Activated B cell treated with CpG ODN at 0.5 μM for 24 hours (primary cell): ENCODE data around the gene RGS14. TPM values are rescaled to one million over a fixed set of nuclear protein-coding genes. Genes with fewer than 3 reads are reported as not detected.

ENCODE experiments used
- ATAC-seq: fragments of 200-7000 bp; cut with Tn5 transposase; one replicate; pipeline ENCODE4 v1.10.0; 2021; ENCODE audit warnings: low read depth, mild to moderate bottlenecking, moderate library complexity
- CTCF ChIA-PET: fragments of 350-600 bp; sonication (Branson Sonifier 250); formaldehyde crosslinking; loops from one replicate; lab custom pipeline; 2021; ENCODE audit warnings: antibody characterized with exemption; lab: Charles Lee
- POLR2A ChIA-PET: fragments of 350-600 bp; sonication (Branson Sonifier 250); formaldehyde crosslinking; loops from one replicate; lab custom pipeline; 2021; ENCODE audit warnings: antibody characterized with exemption; lab: Charles Lee
- DNase-seq: peaks from one replicate; pipeline ENCODE4 v3.0.0; 2022
- H3K27ac Mint-ChIP-seq: one replicate; pipeline ENCODE4 v1.8.0; 2020; ENCODE audit warnings: mixed read lengths
- H3K27me3 Mint-ChIP-seq: one replicate; pipeline ENCODE4 v1.8.0; 2021; ENCODE audit warnings: mixed read lengths
- H3K36me3 Mint-ChIP-seq: one replicate; pipeline ENCODE4 v1.8.0; 2021; ENCODE audit warnings: low read depth, mixed read lengths
- H3K4me1 Mint-ChIP-seq: one replicate; pipeline ENCODE4 v1.8.0; 2021; ENCODE audit warnings: mixed read lengths
- H3K4me3 Mint-ChIP-seq: one replicate; pipeline ENCODE4 v1.8.0; 2020; ENCODE audit warnings: mild to moderate bottlenecking, mixed read lengths
- H3K9me3 Mint-ChIP-seq: one replicate; pipeline ENCODE4 v1.8.0; 2020; ENCODE audit warnings: mixed read lengths
- CTCF ChIP-seq: fragments of 200-600 bp; IDR thresholded peaks from one replicate; pipeline ENCODE4 v1.8.0; 2022; ENCODE audit warnings: antibody characterized with exemption, mild to moderate bottlenecking
- intact Hi-C: fragments of 100-400 bp; cut with micrococcal nuclease; formaldehyde crosslinking; loops from one replicate; pipeline ENCODE4 v1.15.1; 2024
- total RNA-seq: library from RNA; stranded (reverse); gene quantifications from 2 replicates; pipeline ENCODE4 v1.2.3, GENCODE V29; 2022

RGS14 gene
- total RNA-seq, 1 donor from 2014 or later, result 58.3 TPM

- DNase-seq (no peak), ATAC-seq (no peak)
- Mint-ChIP-seq H3K27ac (no peak overlapping the region), H3K36me3 (no peaks in the 10 kb centered on the region), H3K9me3 (no peaks in the 10 kb centered on the region), H3K4me1 (peaks cover 11% of the 10 kb centered on the region), H3K27me3 (peaks cover 3% of the 10 kb centered on the region), H3K4me3 (no peak overlapping the region)
- no peak for TF ChIP-seq CTCF
- intact Hi-C loops, result no loop called here
- POLR2A ChIA-PET, result no interaction called here
- CTCF ChIA-PET, result interaction anchor here (1.1 to 1.3 kb wide), 3 partner anchors 13 to 79 kb away, joined by 3 to 5 read pairs (median 3); no protein-coding TSS in a partner anchor
Measured at GRCh38 chr5:177377851-177378776, 20.4 kb downstream of the RGS14 start.

GRCh38 chr5:177378884-177379883 lies 21.5 kb downstream of the RGS14 start:
- H3K4me1 Mint-ChIP-seq, result peaks cover 4% of the 10 kb centered on the region
- no peaks in the 10 kb centered on the region for H3K9me3 Mint-ChIP-seq
- H3K4me3 Mint-ChIP-seq, result no peak overlapping the region
- intact Hi-C loops, result no loop called here
- DNase-seq, result no peak
- ATAC-seq, result no peak
- ChIA-PET POLR2A (no interaction called here), CTCF (interaction anchor here (1.1 to 1.3 kb wide), 3 partner anchors 11 to 78 kb away, joined by 3 to 5 read pairs (median 3); no protein-coding TSS in a partner anchor)
- H3K36me3 Mint-ChIP-seq, result no peaks in the 10 kb centered on the region
- H3K27ac Mint-ChIP-seq, result no peak overlapping the region
- TF ChIP-seq CTCF, result no peak
- H3K27me3 Mint-ChIP-seq, result peaks cover 3% of the 10 kb centered on the region

- no peak overlapping the region for H3K27ac Mint-ChIP-seq
- ChIA-PET POLR2A (no interaction called here), CTCF (no interaction called here)
- no peak overlapping the region for H3K4me3 Mint-ChIP-seq
- no peak for TF ChIP-seq CTCF
- H3K9me3 Mint-ChIP-seq, result no peaks in the 10 kb centered on the region
- DNase-seq (no peak), ATAC-seq (no peak)
- H3K4me1 Mint-ChIP-seq, result peaks cover 3% of the 10 kb centered on the region
- peaks cover 11% of the 10 kb centered on the region for H3K27me3 Mint-ChIP-seq
- H3K36me3 Mint-ChIP-seq, result no peaks in the 10 kb centered on the region
- intact Hi-C loops, result no loop called here
Measured at GRCh38 chr5:177380805-177381126, 23.0 kb downstream of the RGS14 start.

GRCh38 chr5:177382423-177383029 lies 24.8 kb downstream of the RGS14 start:
- Mint-ChIP-seq H3K36me3 (no peaks in the 10 kb centered on the region), H3K9me3 (no peaks in the 10 kb centered on the region), H3K4me1 (peaks cover 3% of the 10 kb centered on the region), H3K4me3 (no peak overlapping the region), H3K27ac (no peak overlapping the region), H3K27me3 (peaks cover 11% of the 10 kb centered on the region)
- DNase-seq, result no peak
- POLR2A ChIA-PET, result interaction anchor here (0.6 kb wide), 1 partner anchor 12 kb away, joined by 5 read pairs; no protein-coding TSS in a partner anchor
- no peak for ATAC-seq
- intact Hi-C loops, result loop anchor here (2.0 kb wide), 1 partner anchor 64 kb away; no protein-coding TSS in a partner anchor
- TF ChIP-seq CTCF, result no peak
- CTCF ChIA-PET, result interaction anchor here (0.8 to 0.9 kb wide), 2 partner anchors 57 to 64 kb away, joined by 3 read pairs; no protein-coding TSS in a partner anchor
